8988T (cell line): ENCODE measurements around the gene CERK.

Source experiments
- DNase-seq: peaks from one replicate; pipeline ENCODE4 v3.0.0; 2011

Gene CERK

GRCh38 chr22:46731246-46732040, 6.6 kb downstream of the CERK start:
- DNase-seq: no peak

GRCh38 chr22:46730568-46731245, 7.3 kb downstream of the CERK start:
- DNase-seq: no peak

- DNase-seq: no peak
Measured at GRCh38 chr22:46728470-46728869, 9.6 kb downstream of the CERK start.

GRCh38 chr22:46727813-46728364, 10.2 kb downstream of the CERK start:
- no peak for DNase-seq

- no peak for DNase-seq
Measured at GRCh38 chr22:46726986-46727317, 11.1 kb downstream of the CERK start.

GRCh38 chr22:46726066-46726985, 11.7 kb downstream of the CERK start:
- DNase-seq: no peak

GRCh38 chr22:46725096-46725495, 13.0 kb downstream of the CERK start:
- DNase-seq: no peak

GRCh38 chr22:46723882-46724281, 14.2 kb downstream of the CERK start:
- no peak for DNase-seq

GRCh38 chr22:46721501-46722085, 16.5 kb downstream of the CERK start:
- no peak for DNase-seq

- DNase-seq: no peak
Measured at GRCh38 chr22:46719921-46720320, 18.1 kb downstream of the CERK start.

- no peak for DNase-seq
Measured at GRCh38 chr22:46714550-46714949, 23.5 kb downstream of the CERK start.

GRCh38 chr22:46712288-46712687, 25.8 kb downstream of the CERK start:
- no peak for DNase-seq

GRCh38 chr22:46710806-46711205, 27.2 kb downstream of the CERK start:
- DNase-seq: no peak

GRCh38 chr22:46708766-46709330, 29.2 kb downstream of the CERK start:
- DNase-seq: no peak

- DNase-seq: no peak
Measured at GRCh38 chr22:46707827-46708570, 30.1 kb downstream of the CERK start.

- DNase-seq: no peak
Measured at GRCh38 chr22:46707305-46707704, 30.7 kb downstream of the CERK start.

- no peak for DNase-seq
Measured at GRCh38 chr22:46706060-46706459, 32.0 kb downstream of the CERK start.

- DNase-seq: no peak
Measured at GRCh38 chr22:46703996-46704370, 34.1 kb downstream of the CERK start.

- DNase-seq: no peak
Measured at GRCh38 chr22:46703171-46703995, 34.7 kb downstream of the CERK start.

- no peak for DNase-seq
Measured at GRCh38 chr22:46701262-46701661, 36.8 kb downstream of the CERK start.

GRCh38 chr22:46699091-46699490, 39.0 kb downstream of the CERK start:
- no peak for DNase-seq
